ENCODE measurements around the gene SPRTN. TPM values are rescaled to one million over a fixed set of nuclear protein-coding genes. Genes with fewer than 3 reads are reported as not detected.
"Not testable (repeated sequence)": the region's sequence is repeated elsewhere in the genome, so short reads cannot be mapped to it uniquely, and the experiment has no call there.

The SPRTN gene
- total RNA-seq, 1 experiment from 2014 or later = 8.6 TPM

DNA sequence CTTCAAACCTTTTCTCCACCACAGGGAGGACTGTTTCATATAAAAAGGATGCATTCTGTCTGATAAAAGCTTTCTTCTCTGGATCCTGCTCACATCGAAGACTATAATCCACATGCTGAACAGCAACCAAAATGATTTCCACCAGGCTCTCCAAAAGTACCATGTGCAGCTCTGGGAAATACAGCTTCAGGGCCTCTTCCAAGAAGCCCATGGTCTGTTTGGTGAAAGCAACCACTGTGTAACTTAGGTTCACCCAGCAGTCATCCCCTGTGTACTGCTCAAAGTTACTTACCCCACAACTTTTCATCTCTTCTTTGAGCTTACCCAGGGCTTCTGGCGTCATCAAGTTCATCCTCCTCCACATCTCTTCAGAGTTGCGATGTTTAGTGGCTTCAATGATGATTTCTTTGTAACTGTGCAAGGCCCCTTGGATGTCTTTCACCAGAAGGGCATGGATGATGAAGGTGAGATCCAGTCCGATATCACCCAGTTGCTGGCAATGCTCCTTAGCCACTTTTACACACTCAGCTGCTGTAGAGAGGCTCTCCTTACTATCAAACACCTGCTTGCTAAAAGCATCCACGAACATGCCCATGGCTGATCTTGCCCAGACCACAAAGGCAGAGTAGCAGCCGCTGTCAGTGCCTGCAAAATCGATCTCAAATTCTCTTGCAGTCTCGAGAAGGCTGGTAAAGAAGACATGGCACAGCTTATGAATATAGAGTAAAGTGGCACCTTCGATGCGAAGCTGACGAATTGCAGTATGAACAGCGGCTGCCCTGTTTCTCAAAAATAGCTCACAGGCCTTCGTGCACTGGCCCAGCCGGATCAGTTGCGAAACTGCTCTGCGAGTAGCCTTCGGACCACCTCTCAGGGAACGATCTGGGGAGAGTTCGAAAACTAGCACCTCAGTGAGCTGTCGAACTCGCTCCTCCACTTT is 2.2 kb upstream of the SPRTN start:
- no peak for DNase-seq (ENCODE audit: low read depth)

DNA sequence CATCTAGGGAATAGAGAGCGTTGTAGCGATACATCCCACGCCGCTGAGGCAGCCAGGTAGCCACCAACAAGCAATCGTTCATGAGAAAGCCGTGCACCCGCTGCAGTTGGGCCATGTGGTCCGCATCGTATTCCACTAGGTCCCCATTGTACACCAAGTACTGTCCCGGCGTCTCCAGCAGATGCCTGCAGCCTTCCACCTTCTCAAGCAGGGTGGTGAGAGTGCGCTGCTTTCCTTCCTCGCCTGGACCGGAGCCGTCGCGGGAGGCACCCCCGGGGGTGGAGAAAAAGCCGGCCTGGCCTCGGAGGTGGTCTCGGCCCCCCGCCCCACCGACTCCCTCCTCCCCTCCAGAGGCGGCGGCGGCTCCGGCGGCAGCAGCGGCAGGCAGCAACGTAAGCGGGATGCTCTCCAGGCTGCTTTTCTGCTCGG is 1.0 kb upstream of the SPRTN start:
- no peak for DNase-seq (ENCODE audit: low read depth)

DNA sequence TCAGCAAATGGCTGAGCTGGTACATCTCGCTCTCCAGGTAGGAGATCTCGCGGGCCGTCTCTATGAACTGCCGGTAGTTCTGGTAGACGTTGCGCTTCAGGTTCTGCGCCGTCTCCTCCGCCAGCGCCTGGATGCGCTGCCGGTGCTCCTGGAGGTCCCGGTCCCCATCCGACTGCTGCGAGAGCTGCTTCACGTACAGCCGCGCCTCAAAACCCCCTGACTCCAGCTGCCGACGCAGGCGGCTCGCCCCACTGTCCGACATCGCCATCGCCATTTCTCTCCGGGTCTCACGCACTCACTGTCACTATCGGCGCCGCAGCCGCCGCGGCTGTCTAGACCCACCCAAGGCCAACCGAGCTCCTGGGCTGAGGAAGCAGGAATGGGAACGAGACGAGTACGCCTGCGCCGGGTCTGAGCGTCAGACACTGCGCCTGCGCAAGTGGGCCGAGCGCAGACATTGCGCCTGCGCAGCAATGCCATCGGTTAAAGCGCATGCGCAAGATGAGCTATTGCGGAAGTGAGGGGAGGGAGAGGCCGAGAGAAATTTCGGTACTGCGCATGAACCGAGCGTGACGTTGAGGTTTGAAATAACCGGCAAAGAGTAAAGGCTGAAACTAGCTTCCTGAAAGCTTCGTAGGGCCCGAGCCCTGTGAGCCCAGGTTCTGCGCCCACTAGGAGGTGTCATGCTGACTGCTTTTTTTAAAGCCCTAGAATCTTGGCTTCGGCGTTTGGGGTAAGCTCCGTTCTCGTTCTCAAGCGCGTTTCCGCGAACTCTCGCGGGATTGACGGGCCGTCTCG is 422 bp upstream of the SPRTN start, which contains the start of gene EXOC8:
TSS of gene EXOC8 (minus strand) at position 381 of the 798 bp plus-strand sequence. CDS start at position 274, 107 bp downstream.
- peak; percentile 96 for DNase-seq (ENCODE audit: low read depth)

DNA sequence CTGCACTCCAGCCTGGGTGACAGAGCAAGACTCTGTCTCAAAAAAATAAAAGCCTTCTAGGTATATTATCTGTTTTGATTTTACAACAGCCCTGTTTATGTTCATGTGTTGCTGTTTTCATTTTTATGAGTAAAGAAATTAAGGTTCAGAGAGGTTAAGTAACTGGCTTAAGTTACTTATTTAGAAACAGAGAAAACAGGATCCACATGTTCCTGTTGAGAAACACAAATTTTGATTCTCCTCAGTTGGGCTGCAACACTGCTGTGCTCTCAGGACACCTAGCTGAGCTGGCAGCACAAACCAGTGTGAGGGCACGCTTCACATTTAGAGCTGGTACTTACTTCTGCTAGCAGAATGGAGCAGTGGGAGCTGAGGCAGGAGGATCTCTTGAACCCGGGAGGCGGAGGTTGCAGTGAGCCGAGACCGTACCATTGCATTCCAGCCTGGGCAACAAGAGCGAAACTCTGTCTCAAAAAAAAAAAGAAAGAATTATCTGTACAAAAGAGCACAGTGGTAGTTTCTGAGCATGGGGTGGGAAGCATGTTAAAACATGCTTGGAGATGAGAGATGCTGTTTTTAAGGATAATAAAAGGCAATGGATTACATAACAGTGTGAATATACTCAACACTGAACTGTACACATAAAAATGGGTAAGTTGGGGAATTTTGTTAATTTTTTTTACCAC is 2.4 kb downstream of the SPRTN start:
- no peak for DNase-seq (ENCODE audit: low read depth)

DNA sequence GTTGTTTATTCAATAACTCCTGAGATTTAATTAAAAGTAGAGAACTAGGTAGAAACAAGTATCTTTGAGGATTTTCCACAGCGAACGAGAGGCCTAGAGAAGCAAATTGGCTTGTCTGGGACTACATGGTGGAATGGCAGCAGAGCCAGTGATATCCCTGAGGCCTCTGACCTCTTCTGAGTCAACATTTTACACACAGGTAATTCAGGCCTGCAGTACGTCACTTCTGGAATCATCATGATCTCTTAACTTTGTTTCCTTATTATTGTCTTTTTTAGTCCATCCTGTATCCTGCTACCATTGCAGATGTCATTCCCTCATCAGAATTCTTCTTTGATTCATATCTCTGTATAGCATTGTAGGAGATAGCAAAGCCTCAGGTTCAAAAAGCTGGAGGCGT is 9.9 kb downstream of the SPRTN start:
- no peak for DNase-seq (ENCODE audit: low read depth)

DNA sequence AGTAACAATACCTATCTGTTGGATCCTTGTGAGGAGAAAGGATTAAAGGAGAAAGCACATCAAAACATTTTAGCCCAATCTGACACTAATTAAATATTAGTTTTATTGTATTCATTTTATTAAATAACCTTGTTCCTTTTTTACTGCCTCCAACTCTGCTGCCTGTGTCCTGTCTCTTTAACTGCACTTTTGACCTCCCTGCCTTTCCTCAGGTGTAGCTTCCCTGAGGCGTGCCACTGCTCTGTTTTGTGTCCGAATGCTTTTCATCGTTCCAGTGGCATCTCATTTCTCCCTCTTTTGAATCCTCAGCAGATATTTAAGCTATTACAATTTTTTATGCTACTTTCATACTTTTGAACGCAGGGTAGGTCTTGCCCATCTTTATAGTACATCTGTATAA is 10.3 kb downstream of the SPRTN start:
- DNase-seq (ENCODE audit: low read depth) = no peak

DNA sequence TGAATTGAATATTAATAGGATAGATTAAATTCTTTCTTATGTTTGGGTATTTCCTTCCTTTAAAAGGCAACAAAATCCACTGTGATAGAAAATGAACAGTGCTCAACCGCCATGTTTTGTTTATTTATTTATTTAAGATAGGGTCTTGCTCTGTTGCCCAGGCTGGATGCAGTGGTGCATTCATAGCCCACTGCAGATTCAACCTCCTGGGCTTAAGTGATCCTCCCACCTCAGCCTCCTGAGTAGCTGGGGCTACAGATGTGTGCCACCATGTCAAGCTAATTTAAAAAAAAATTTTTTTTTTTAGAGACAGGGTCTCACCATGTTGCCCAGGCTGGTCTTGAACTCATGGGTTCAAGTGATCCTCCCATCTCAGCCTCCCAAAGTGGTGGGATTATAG is 10.8 kb downstream of the SPRTN start:
- not testable (repeated sequence) for DNase-seq (ENCODE audit: low read depth)

DNA sequence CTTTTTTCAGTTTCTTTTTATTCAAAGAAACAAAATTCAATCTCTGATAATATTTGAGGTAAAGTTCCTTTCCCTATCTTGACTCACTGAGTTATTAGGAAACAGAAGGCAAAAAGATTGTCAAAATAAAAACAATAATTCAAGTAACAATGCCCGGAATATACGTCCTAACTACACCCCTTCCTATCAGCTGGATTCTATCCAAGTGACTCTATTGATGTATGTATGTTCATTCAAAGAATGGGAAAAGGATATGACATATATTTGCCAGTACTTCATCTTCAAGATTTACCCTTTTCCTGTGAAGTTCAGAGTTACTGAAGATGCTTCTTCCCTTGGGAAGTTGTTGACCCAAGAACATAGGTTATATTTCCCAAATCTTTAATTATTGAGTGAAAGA is 13.7 kb downstream of the SPRTN start:
- DNase-seq (ENCODE audit: low read depth) = no peak

DNA sequence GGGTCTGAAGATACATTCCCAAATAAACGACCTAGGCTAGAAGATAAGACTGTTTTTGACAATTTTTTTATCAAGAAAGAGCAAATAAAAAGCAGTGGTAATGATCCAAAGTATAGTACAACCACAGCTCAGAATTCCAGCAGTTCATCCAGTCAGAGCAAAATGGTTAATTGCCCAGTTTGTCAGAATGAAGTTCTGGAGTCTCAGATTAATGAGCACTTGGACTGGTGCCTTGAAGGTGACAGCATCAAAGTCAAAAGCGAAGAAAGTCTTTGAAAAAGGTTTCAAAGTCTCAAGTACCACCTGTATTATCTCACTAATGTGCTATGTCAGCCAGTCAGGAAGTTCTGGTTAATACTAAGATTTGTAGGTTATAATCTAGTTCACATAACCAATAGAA is 15.0 kb downstream of the SPRTN start:
- no peak for DNase-seq (ENCODE audit: low read depth)

DNA sequence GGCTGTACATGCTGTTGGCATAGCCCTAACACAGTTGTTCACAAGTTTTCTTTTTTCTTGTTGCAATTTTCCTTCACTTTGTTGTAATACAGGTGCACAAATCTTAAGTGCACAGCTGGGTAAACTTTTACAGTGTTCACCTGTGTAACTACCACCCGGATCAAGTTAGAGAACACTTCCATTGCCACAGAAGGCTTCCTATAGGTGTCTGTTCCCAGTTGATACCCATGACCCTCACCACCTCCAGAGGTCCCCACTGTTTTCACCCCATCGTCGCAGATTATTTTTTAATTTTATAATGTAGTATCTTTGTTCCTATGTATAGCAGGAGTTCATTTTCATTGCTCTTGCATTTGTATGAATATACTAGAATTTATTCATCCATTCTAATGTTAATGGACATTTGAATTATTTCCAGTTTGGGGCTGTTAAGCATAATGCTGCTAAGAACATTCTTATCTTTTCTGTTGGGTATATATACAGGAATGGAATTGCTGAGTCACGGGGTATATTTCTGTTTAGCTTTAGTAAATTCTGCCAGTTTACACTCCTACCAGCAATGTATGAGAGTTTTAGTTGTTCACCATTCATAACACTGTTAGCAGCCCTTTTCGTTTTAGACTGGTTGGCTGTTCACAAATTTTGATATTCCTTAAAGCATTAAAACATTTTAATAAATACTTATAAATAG is 16.4 kb downstream of the SPRTN start:
- DNase-seq (ENCODE audit: low read depth) = no peak

DNA sequence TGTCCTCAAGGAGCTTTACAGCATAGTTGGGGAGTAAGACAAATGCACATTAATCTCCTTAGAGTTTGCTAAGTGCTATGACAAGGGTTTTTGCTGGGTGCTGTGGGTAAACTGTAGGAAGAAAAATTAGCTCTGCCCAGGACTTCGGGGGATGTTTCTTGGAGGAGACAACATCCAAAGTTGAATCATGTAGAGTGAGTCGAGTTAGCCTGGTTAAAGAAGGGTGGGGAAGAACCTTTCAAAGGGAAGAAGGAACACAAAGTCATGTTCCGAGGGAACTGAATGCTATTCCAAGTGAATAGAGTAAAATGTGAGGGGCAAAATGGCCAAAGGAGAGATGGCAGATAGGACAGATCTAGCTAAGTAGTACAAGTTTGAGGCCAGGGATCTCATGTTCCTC is 17.1 kb downstream of the SPRTN start:
- DNase-seq (ENCODE audit: low read depth) = no peak

DNA sequence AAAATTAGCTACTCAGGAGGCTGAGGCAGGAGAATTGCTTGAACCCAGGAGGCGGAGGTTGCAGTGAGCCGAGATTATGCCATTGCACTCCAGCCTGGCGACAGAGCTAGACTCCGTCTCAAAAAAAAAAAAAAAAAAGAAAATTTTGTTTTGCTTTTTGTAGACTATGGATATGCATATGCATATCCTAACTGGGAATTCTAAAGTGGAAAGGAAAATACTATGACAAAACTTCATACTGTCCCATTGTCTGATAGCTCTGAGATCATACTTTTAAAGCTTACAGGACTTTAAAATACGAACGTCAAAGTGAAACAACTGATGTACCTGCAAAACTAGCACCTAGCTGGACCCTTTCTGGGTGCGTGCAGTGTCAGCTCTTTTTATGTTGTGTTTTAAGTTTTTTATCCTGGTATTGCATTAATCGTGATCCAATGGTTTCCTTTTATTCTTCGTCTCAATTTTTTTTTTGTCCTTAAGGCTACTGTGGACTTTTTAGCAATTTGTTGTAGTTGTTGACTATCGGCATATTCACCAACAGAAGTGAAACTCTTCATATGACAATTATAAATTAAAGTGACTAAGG is 19.2 kb downstream of the SPRTN start:
- DNase-seq (ENCODE audit: low read depth) = no peak

DNA sequence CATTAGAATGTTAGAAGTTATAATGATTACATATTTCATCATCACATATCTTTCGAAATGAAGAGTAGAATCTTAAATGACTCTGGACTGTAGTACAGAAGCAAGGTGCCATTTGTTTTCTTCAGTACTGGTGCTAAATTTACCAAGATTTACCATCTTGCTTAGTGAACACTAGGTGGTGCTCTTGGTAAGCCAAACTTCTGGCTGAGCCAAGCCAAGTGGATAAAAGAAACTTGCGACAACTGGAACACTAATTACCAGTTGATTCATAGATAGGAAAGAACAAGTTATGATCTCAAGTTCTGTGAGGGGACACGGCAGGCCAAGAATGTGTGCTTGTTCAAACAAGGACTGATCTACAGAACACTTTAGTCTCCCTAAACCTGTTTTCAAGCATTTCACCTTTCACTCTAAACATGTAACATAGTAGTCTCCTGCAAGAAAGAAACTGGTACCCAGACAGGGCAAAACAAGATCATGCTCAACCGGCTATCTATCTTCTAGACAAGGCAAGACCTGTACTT is 19.8 kb downstream of the SPRTN start:
- peak; percentile 51 for DNase-seq (ENCODE audit: low read depth)

DNA sequence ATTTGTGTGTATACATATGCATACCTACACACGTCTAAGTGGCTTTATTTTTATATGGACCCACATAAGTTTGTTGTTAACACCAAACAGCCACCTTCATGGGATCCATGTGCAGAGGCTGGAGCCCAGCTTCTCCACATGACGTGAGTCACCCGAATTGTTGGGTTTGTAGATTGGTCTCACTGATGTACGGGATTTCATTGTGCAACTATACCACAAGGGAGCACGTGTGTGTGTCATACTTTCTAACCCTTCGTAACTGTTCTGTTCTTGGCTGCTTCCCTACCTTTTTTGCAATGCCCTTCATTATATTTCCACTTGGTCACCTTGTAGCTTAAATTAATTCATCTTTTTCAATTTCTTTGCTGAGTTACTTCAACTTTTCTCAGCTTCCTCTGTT is 21.0 kb downstream of the SPRTN start:
- DNase-seq (ENCODE audit: low read depth) = peak; percentile 61

DNA sequence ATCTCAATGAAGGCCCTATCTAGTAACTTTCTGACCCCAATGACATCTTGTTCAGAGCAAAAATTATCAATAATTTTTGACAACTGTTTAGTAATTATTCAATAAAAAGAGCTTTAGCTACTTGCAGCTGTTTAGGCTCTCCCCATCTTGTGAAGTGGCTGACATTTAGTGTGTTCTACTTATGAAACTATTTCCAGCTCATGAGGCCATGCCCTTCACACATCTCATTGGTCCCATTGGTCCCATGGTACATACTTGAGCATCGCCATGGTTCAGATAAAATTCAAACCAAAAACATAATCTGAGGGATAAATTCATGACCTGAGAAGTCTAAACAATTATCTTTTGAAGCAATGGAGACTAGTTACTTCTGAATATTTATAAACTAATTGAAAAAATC is 24.2 kb downstream of the SPRTN start:
- no peak for DNase-seq (ENCODE audit: low read depth)

DNA sequence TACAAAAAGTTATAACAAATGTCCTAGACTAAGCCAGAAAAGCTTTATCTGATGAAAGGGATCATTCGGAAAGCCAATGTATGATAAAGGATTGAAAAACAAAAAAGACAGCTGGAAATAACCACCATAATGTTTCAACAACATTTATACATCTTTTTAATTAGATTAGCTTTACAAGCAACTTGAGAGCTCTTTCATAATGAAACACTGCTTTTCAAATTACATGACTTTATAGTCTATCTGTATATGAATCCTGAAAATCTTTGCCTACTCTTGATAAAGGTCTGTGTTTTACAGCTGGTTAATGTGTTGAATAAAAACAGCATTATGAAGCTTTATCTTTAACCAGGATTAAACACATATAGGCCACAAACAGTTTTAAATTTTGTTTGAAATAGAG is 25.5 kb downstream of the SPRTN start:
- DNase-seq (ENCODE audit: low read depth) = no peak

DNA sequence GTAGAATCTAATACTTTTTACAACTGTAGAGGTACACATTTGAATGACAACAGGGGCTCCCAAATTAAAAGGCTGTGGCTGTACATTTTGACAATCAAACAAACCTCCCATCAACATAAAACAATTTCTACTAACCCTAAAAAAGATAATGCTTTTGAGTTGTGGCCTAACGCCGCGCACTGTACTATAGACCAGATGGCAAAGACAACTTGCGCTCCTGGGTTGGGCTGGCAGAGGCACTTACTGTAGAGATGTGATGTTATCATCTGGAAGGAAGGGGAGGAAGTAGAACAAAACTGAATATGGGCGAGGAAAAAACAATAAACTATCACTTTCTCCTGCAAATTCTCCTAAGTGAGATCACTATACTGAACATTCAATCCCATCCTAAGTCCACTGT is 26.1 kb downstream of the SPRTN start:
- DNase-seq (ENCODE audit: low read depth) = no peak

DNA sequence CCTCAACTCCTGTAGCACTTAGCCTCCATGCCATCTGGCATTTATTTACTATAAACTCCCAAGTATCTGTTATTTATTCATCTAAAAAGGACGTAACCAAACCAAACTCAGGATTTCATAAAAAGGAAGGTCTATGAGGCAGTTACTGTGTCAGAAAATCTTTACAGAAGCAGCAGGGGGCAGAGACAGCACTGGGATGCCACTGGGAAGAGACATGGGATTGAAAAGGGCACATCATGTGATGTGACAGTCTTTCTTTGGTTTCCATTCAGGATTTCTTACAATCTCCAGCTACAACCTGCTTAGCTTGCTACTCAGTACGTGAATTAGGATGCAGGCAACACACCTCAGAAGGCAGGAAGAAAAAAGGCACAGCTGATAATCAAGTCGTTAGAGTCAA is 31.2 kb downstream of the SPRTN start:
- no peak for DNase-seq (ENCODE audit: low read depth)

DNA sequence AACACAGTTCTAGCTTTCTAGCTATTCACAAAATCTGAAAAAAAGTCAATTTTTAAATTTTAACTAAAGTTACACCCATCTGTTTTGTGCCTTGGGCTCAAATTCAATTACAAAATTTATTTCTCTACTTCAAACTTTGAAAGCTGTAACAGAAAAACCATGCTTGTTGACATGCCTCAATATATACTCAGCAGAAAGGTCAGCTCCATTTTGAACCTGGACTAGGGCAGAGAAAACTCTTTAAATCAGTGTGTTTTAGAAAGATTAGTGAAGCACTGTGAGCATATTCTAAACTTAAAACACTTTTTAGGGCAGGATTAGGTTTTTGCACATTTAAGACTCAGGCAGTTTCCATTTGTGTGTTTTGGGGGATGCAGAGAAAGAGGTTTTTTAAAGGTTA is 34.4 kb downstream of the SPRTN start:
- no peak for DNase-seq (ENCODE audit: low read depth)

DNA sequence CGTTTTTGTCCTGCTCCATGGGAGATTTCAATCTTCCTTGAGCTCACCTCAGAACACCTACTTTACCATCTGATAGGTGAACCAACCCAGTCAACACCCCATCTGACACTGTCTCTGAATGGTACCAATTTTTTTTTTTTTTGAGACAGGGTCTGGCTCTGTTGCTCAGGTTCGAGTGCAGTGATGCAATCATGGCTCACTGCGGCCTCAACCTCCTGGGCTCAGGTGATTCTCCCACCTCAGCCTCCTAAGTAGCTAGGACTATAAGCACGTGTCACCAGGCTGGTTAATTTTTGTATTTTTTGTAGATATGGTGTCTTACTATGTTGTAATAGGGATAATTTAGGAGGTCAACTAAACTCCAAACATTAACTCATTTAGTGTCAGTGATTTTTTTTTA is 36.3 kb downstream of the SPRTN start:
- DNase-seq (ENCODE audit: low read depth) = no peak

DNA sequence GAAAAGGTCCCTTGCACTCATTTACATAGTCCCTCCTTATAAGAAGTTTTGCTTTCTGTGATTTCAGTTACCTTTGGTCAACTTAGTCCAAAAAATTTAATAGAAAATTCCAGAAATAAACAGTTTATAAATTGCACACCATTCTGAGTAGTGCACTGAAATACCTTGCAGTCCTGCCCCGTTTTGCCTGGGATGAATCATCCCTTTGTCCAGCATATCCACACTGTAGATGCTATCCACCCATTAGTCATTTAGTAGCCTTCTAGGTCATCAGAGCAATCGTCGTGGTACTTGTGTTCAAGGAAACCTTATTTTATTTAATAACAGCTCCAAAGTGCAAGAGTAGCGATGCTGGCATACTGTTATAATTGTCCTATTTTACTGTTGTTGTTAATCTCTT is 38.0 kb downstream of the SPRTN start:
- DNase-seq (ENCODE audit: low read depth) = no peak
